AG04450 (cell line): ENCODE measurements around the gene C11orf65. TPM values are rescaled to one million over a fixed set of nuclear protein-coding genes. Genes with fewer than 3 reads are reported as not detected.

Experiments used
- CTCF ChIA-PET: fragments of 300-600, 350-600 bp; formaldehyde crosslinking; extraction: SDS; loops from one replicate; lab custom pipeline; 2022; ENCODE audit warnings: antibody characterized with exemption, inconsistent platforms; lab: Charles Lee
- POLR2A ChIA-PET: fragments of 350-600 bp; formaldehyde crosslinking; extraction: SDS; loops from one replicate; lab custom pipeline; 2021; ENCODE audit warnings: antibody characterized with exemption, inconsistent platforms; lab: Yijun Ruan, JAX
- DNase-seq: peaks from one replicate; pipeline ENCODE4 v3.0.0-alpha.2; 2011; ENCODE audit warnings: low read depth, low spot score
- H3K27ac ChIP-seq: one replicate; pipeline ENCODE4 v1.5.1; 2012; ENCODE audit warnings: low read depth, low read length, control low read depth
- H3K27me3 ChIP-seq: one replicate; pipeline ENCODE4 v1.6.0; 2012; ENCODE audit warnings: low read length; ENCODE audit not compliant: control insufficient read depth, insufficient read depth
- H3K4me3 ChIP-seq: 2 replicates; pipeline ENCODE4 v1.5.1; 2011; ENCODE audit warnings: mild to moderate bottlenecking, low read depth, low read length, control low read depth
- H3K9me3 ChIP-seq: 2 replicates; pipeline ENCODE4 v1.5.1; 2012; ENCODE audit warnings: low read length; ENCODE audit not compliant: control insufficient read depth, insufficient read depth
- polyA plus RNA-seq: library from polyadenylated mRNA; depleted of rRNA; stranded (reverse); fragments of >200 nt; gene quantifications from 2 replicates; pipeline ENCODE4 v1.2.3, GENCODE V29; 2011
- TF ChIP-seq, protein P1 (sequence below): IDR thresholded peaks from 2 replicates; pipeline ENCODE4 v1.5.1; 2011; ENCODE audit warnings: low read depth, low read length, control low read depth, inconsistent platforms

Gene C11orf65
- polyA plus RNA-seq, 1 experiment = 0.63 TPM

GRCh38 chr11:108498046-108498815 is 30.9 kb upstream of the C11orf65 start, which contains the start of gene POGLUT3:
POGLUT3 (minus strand) TSS chr11:108498384; CDS start chr11:108498366, 18 bp downstream.
- ChIA-PET POLR2A (interaction anchor here (0.7 kb wide), 1 partner anchor 31 kb away, joined by 3 read pairs; the partner anchor contains the start of gene C11orf65), CTCF (no interaction called here)
- DNase-seq = no peak
- Histone ChIP-seq H3K4me3 (peak within 1 kb of the TSS; percentile 72), H3K27ac (peak within 1 kb of the TSS; percentile 96), H3K9me3 (no peaks in the 10 kb centered on the region; the same call in 1 of the 2 replicates), H3K27me3 (no peaks in the 10 kb centered on the region)
- TF ChIP-seq, protein P1, sequence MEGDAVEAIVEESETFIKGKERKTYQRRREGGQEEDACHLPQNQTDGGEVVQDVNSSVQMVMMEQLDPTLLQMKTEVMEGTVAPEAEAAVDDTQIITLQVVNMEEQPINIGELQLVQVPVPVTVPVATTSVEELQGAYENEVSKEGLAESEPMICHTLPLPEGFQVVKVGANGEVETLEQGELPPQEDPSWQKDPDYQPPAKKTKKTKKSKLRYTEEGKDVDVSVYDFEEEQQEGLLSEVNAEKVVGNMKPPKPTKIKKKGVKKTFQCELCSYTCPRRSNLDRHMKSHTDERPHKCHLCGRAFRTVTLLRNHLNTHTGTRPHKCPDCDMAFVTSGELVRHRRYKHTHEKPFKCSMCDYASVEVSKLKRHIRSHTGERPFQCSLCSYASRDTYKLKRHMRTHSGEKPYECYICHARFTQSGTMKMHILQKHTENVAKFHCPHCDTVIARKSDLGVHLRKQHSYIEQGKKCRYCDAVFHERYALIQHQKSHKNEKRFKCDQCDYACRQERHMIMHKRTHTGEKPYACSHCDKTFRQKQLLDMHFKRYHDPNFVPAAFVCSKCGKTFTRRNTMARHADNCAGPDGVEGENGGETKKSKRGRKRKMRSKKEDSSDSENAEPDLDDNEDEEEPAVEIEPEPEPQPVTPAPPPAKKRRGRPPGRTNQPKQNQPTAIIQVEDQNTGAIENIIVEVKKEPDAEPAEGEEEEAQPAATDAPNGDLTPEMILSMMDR = no peak

DNA sequence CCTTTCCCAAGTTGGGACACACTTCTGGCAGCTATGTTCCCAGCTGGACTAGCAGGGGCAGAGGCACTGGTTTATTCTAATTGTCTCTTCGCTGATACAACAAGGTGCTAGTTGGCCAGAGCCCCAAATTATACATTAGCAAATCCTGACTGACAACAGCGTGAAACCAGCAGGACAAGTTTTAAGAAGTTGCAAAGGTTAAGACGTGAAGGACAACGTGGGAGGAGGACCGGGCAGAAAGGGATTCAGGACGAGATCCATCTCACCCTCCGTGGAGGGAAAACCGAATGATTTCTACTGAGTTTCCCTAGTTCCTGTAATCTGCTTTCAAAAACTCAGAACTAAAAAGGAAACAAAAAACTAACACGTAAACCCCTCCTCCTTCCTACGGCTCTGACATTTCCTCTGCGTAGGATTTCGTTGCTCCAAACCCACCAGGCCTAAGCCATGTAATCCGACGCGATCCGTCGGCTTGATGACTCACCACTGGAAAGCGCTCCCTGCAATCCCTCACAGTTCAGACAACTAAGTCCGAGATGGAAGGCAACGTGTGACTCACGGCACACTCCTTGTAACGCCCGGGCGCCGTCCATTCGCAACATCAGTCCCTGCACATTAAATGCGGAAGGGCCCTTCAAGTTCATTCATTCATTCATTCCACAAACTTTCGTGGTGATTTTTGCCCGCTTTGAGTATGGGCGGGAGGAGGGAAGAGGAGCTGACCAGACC is 30.2 kb upstream of the C11orf65 start:
- POLR2A ChIA-PET = interaction anchor here (0.7 kb wide), 2 partner anchors 15 to 30 kb away, joined by 3 read pairs; partner anchors contain the start of gene C11orf65
- peak; percentile 97 for DNase-seq
- Histone ChIP-seq H3K4me3 (peak overlapping the region; percentile 72), H3K27me3 (no peaks in the 10 kb centered on the region), H3K9me3 (no peaks in the 10 kb centered on the region; the same call in 1 of the 2 replicates), H3K27ac (peak overlapping the region; percentile 96)
- CTCF ChIA-PET = no interaction called here
- TF ChIP-seq, protein P1 = no peak

DNA sequence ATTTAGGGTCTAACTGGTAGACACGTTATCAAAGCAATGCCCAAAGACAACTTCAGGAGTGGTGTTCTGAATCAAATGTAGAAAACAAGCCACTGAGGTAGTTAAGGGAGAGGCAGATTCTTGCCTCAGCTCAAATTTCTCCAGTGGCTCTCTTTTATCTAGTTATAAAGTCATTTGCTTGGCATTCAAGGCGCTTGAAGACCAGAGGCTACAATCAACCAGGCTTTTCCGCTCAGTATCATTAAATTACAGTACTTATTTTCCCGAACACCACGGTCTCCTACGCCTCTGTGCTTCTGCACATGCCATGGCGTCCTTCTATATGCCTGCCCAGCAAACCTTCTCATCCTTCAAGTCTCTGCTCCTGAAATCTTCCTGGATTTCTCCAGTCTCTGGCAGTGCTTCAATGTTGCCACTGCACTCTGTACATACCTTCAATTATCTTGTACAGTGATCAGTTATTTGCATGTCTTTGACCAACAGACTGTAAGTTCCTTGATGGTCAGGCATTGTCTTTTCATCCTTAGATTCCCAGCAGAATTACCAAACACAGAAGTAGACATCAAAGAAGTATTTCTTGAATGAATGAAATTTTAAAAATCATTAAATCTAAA is 29.4 kb upstream of the C11orf65 start:
- TF ChIP-seq, protein P1 = no peak
- H3K9me3 ChIP-seq = no peaks in the 10 kb centered on the region; the same call in 1 of the 2 replicates
- POLR2A ChIA-PET = interaction anchor here (0.7 kb wide), 1 partner anchor 14 kb away, joined by 3 read pairs; no protein-coding TSS in a partner anchor
- peak overlapping the region; percentile 96 for H3K27ac ChIP-seq
- DNase-seq = no peak
- CTCF ChIA-PET = interaction anchor here (0.7 kb wide), 1 partner anchor 152 kb away, joined by 3 read pairs; no protein-coding TSS in a partner anchor
- no peaks in the 10 kb centered on the region for H3K27me3 ChIP-seq
- H3K4me3 ChIP-seq = peak overlapping the region; percentile 72

DNA sequence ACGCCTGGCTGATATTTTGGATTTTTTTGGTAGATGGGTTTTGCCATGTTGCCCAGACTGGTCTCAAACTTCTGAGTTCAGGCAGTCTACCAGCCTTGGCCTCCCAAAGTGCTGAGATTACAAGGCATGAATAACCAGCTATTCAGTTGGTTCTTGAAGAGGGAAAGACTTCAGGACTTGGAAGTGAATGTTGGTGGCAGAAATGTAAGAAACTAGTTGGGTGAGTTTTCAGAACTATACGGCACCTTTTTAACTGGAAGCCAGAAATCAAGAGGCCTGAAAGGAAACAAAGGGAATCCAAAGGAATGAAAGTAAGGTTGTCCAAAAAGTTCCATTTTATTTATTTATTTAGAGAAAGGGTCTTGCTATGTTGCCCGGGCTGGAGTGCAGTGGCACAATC is 28.0 kb upstream of the C11orf65 start:
- DNase-seq = no peak
- TF ChIP-seq, protein P1 = no peak
- Histone ChIP-seq H3K4me3 (no peak overlapping the region), H3K27me3 (no peaks in the 10 kb centered on the region), H3K9me3 (no peaks in the 10 kb centered on the region; the same call in 1 of the 2 replicates), H3K27ac (no peak overlapping the region)
- CTCF ChIA-PET = no interaction called here
- POLR2A ChIA-PET = no interaction called here
